ENCODE data around the gene GAK.

Gene GAK

GRCh38 chr4:845233-845835 is 86.8 kb downstream of the GAK start:
- H3K4me3 ChIP-seq (ENCODE audit: low read depth, low read length), result no peak overlapping the region
- no peak for DNase-seq (ENCODE audit: low read depth)
- TF ChIP-seq, protein P1, sequence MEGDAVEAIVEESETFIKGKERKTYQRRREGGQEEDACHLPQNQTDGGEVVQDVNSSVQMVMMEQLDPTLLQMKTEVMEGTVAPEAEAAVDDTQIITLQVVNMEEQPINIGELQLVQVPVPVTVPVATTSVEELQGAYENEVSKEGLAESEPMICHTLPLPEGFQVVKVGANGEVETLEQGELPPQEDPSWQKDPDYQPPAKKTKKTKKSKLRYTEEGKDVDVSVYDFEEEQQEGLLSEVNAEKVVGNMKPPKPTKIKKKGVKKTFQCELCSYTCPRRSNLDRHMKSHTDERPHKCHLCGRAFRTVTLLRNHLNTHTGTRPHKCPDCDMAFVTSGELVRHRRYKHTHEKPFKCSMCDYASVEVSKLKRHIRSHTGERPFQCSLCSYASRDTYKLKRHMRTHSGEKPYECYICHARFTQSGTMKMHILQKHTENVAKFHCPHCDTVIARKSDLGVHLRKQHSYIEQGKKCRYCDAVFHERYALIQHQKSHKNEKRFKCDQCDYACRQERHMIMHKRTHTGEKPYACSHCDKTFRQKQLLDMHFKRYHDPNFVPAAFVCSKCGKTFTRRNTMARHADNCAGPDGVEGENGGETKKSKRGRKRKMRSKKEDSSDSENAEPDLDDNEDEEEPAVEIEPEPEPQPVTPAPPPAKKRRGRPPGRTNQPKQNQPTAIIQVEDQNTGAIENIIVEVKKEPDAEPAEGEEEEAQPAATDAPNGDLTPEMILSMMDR (IDR thresholded peaks at IDR 0.05; ENCODE audit: control insufficient read depth, extremely low read depth, insufficient read depth), result no peak

DNA sequence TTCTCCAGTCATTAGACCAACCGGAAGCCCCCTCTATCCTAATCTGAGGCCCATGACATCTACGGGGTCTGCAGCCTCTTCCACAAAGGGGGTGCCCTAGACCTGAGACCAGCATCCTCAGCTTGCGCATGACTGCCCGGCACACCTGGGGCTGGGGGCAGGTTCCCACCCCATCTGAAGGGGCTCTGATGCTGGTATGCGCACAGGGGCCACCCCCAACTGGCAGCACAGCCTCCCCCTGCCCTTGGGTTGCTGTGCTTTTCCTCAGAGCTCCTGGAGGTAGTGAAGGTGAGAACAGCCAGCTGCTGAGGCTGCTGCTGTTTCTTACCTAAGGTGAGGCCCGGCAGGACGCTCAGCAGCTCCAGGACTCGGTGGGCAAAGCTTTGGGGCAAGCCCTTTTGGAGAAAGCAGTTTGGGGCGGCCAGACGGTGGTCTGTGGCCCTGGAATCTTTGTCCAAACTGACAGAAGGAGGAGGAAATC is 87.3 kb downstream of the GAK start:
- TF ChIP-seq, protein P1 (IDR thresholded peaks at IDR 0.05; ENCODE audit: control insufficient read depth, extremely low read depth, insufficient read depth), result no peak
- H3K4me3 ChIP-seq (ENCODE audit: low read depth, low read length), result no peak overlapping the region
- DNase-seq (ENCODE audit: low read depth), result no peak

DNA sequence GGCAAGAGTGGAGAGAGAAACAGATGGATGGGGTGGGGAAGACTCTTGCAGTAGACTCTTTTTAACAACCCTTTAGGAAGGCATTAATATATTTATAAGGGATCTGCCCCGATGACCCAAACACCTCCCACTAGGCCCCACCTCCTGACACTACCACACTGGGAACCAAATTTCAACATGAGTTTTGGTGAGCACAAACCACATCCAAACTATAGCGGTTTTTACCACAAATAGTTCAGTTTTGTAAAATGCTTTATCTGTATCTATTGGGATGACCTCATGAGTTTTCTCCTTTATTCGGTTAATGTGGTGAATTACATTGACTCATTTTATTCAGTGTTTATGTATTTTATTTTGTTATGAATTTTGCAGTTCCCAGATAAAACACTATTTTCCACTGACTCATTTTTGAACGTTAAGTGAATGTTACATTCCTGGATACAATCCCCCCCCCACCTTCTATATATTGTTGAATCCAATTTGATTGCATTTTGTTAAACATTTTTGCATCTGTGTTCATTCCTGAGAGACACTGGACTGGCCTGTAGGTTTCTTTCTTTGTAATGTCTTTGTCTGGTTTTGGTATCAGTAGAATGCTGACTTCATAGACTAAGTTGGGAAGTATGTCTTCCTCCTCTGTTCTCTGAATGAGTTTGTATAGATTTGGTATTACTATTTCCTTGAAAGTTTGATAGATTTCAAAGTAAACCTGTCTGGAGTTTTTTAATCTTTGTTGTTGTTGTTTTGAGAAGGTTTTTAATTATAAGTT is 92.3 kb downstream of the GAK start:
- DNase-seq (ENCODE audit: low read depth), result no peak
- H3K4me3 ChIP-seq (ENCODE audit: low read depth, low read length), result no peak overlapping the region
- TF ChIP-seq, protein P1 (IDR thresholded peaks at IDR 0.05; ENCODE audit: control insufficient read depth, extremely low read depth, insufficient read depth), result no peak

DNA sequence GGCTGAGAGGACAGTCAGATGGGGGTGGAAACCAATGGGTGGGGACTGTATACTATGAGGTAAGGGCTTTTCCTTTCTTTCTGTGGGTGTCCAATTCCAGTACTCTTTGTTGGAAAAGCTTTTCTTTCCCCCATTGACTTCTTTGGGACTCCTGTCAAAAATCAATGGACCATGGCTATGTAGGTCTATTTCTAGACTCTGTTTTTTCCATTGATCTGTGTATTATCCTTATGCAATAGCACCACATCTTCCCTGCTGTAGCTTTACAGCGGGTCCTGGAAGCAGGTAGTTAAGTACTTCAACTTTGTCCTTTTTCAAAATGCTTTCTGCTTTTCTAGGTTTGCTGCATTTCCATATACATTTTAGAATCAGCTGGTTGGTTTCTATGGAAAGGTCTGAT is 94.3 kb downstream of the GAK start:
- H3K4me3 ChIP-seq (ENCODE audit: low read depth, low read length), result no peak overlapping the region
- DNase-seq (ENCODE audit: low read depth), result no peak
- TF ChIP-seq, protein P1 (IDR thresholded peaks at IDR 0.05; ENCODE audit: control insufficient read depth, extremely low read depth, insufficient read depth), result no peak

GRCh38 chr4:836750-837301 is 95.3 kb downstream of the GAK start:
- no peak for DNase-seq (ENCODE audit: low read depth)
- TF ChIP-seq, protein P1 (IDR thresholded peaks at IDR 0.05; ENCODE audit: control insufficient read depth, extremely low read depth, insufficient read depth), result no peak
- H3K4me3 ChIP-seq (ENCODE audit: low read depth, low read length), result no peak overlapping the region

DNA sequence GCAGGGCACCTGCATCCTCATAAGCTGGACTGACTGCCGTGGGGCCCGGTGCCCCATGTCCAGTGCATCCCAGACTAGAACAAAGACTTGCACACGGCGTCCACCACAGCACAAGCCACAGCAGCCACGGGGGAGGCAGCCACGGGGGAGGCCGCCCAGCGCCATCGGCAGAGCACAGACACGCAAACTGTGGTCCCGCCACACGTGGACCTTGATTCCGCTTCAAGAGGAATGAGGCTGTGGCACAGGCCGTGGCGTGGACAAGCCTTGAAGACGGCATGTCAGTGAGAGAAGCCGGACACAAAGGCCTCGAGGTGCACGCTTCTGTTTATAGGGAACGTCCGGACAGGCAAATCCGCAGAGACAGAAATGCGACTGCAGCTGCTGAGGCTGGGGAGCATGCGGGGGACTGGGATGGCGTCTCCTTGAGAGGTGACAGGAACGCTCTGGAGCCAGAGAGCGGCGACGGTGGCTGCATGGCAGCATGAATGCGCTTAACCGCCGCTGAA is 96.1 kb downstream of the GAK start:
- TF ChIP-seq, protein P1 (IDR thresholded peaks at IDR 0.05; ENCODE audit: control insufficient read depth, extremely low read depth, insufficient read depth), result no peak
- no peak for DNase-seq (ENCODE audit: low read depth)
- H3K4me3 ChIP-seq (ENCODE audit: low read depth, low read length), result no peak overlapping the region

Data from LNCaP clone FGC (cell line).